GM18907 (cell line): ENCODE data around the gene TGFB2.

Experiments used
- ATAC-seq: cut with Tn5 transposase; IDR thresholded peaks from one replicate; pipeline ENCODE4 v1.9.1; 2021; ENCODE audit warnings: mild to moderate bottlenecking, moderate library complexity; ENCODE audit not compliant: unreplicated experiment

Gene TGFB2

GRCh38 chr1:218481116-218481775 lies 136.1 kb downstream of the TGFB2 start:
- ATAC-seq: no peak

- ATAC-seq: no peak
Measured at GRCh38 chr1:218482683-218483082, 137.5 kb downstream of the TGFB2 start.

DNA sequence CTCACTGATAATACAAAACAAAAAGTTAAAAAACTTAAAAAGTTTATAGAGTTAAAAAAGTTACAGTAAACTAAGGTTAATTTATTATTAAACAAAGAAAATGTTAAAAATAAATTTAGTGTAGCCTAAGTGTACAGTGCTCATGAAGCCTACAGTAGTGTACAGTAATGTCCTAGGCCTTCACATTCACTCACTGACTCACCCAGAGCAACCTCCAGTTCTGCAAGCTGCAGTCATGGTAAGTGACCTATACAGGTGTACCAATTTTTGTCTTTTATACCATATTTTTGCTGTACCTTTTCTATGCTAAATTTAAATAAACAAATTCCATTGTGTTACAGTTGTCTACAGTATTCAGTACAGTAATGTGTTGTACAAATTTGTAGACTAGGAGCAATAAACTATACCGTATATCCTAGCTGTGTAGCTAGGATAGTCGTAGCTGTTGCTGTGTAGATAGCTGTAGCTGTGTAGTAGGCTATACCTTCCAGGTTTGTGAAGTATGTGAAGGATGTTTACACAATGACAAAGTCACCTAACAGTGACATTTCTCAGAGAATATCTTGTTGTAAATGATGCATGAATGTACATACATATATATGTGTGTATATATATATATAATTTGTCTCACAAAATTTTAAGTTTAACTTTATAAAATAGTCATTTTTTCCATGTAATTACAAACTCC lies 140.2 kb downstream of the TGFB2 start:
- ATAC-seq: no peak

GRCh38 chr1:218488531-218488930 lies 143.4 kb downstream of the TGFB2 start:
- ATAC-seq: no peak

- ATAC-seq: no peak
Measured at GRCh38 chr1:218488986-218489385, 143.8 kb downstream of the TGFB2 start.

- ATAC-seq: no peak
Measured at GRCh38 chr1:218490406-218490922, 145.3 kb downstream of the TGFB2 start.

- ATAC-seq: no peak
Measured at GRCh38 chr1:218492874-218493273, 147.7 kb downstream of the TGFB2 start.

- no peak for ATAC-seq
Measured at GRCh38 chr1:218493986-218494385, 148.8 kb downstream of the TGFB2 start.
